ENCODE data around the gene FGG. TPM values are rescaled to one million over a fixed set of nuclear protein-coding genes. Genes with fewer than 3 reads are reported as not detected.
A peak's percentile ranks its signal among the peaks of the same experiment; 100 is the strongest.

The FGG gene
- total and polyA plus RNA-seq, 2 donors (not counting 3 experiments of a cell fraction or from before 2014, with no cell fraction given): not detected

- POLR2A ChIA-PET: no interaction called here
- BruUV-seq (replicated peaks): no TSS peak
- FAIRE-seq: no peak
These were observed 11.0 kb upstream of the FGG start for GRCh38 chr4:154623436-154623835.

GRCh38 chr4:154622598-154622997 lies 10.1 kb upstream of the FGG start:
- CTCF ChIA-PET: interaction anchor here (0.9 to 4.8 kb wide), 6 partner anchors 19 to 72 kb away, joined by 4 to 46 read pairs (median 12); partner anchors contain the start of gene PLRG1
- FAIRE-seq: no peak
- no peak overlapping the region for H2AFZ ChIP-seq (ENCODE audit: low read depth, low read length)
- no peak overlapping the region for H3K4me3 ChIP-seq (replicated peaks in 1 of 3; ENCODE audit: insufficient read depth in 1 of 3, low read depth in 1 of 3, low read length in 3 of 3)
- H3K36me3 ChIP-seq (ENCODE audit: control insufficient read depth in 2 of 2, extremely low read depth in 1 of 2, insufficient read depth in 2 of 2, low read length in 2 of 2): no peaks in the 10 kb centered on the region
- peaks cover 10 to 13% of the 10 kb centered on the region in 2 experiments for H3K27me3 ChIP-seq (ENCODE audit: control insufficient read depth in 2 of 2, insufficient read depth in 2 of 2, low read length in 2 of 2)
- BruUV-seq (replicated peaks): no TSS peak
- intact Hi-C loops (cut with micrococcal nuclease) (loop anchor here (1.0 kb wide), 1 partner anchor 70 kb away; no protein-coding TSS in a partner anchor), dilution Hi-C loops (cut with MboI; ENCODE audit: extremely low pct_ligation_motif_present, low sequenced_read_pairs) (no loop called here)
- peak; percentile 27 for DNase-seq (ENCODE audit: low read depth, low spot score)
- no peaks in the 10 kb centered on the region for H3K79me2 ChIP-seq (ENCODE audit: control insufficient read depth, insufficient read depth, low read length)
- H3K9me3 ChIP-seq (replicated peaks; ENCODE audit: control insufficient read depth, insufficient read depth, low read length): no peaks in the 10 kb centered on the region
- POLR2A ChIA-PET: no interaction called here
- H3K27ac ChIP-seq (ENCODE audit: insufficient read depth, low read depth, low read length): no peak overlapping the region
- H3K4me1 ChIP-seq (ENCODE audit: control insufficient read depth, extremely low read depth, insufficient read depth, low read length): no peaks in the 10 kb centered on the region
- H4K20me1 ChIP-seq (replicated peaks; ENCODE audit: control insufficient read depth, extremely low read depth, insufficient read depth, low read length): no peaks in the 10 kb centered on the region
- H3K9ac ChIP-seq (replicated peaks; ENCODE audit: extremely low read depth, insufficient read depth, low read length): no peak overlapping the region
- H3K4me2 ChIP-seq (ENCODE audit: insufficient read depth, low read length): no peak overlapping the region
- no peaks in the 10 kb centered on the region for H3K9me1 ChIP-seq (replicated peaks; ENCODE audit: control insufficient read depth, extremely low read depth, insufficient read depth, low read length)
- TF ChIP-seq CTCF (IDR thresholded peaks at IDR 0.05; ENCODE audit: extremely low read depth in 1 of 2, insufficient read depth in 1 of 2, low read depth in 1 of 2, low read length in 2 of 2) (peak; percentile 24 to 41), EZH2 (IDR thresholded peaks at IDR 0.05; ENCODE audit: borderline replicate concordance, low read depth, low read length, severe bottlenecking) (no peak), MYC (IDR thresholded peaks at IDR 0.05; ENCODE audit: low read depth, low read length) (no peak), FOS (IDR thresholded peaks at IDR 0.05; ENCODE audit: borderline replicate concordance, insufficient read depth, low read length) (no peak)

More at GRCh38 chr4:154623436-154623835, 11.0 kb upstream of the FGG start:
- Histone ChIP-seq H3K9me3 (replicated peaks; ENCODE audit: control insufficient read depth, insufficient read depth, low read length) (no peaks in the 10 kb centered on the region), H3K9me1 (replicated peaks; ENCODE audit: control insufficient read depth, extremely low read depth, insufficient read depth, low read length) (no peaks in the 10 kb centered on the region), H2AFZ (ENCODE audit: low read depth, low read length) (no peak overlapping the region), H3K4me2 (ENCODE audit: insufficient read depth, low read length) (no peak overlapping the region), H3K79me2 (ENCODE audit: control insufficient read depth, insufficient read depth, low read length) (no peaks in the 10 kb centered on the region), H3K4me3 (replicated peaks in 1 of 3; ENCODE audit: insufficient read depth in 1 of 3, low read depth in 1 of 3, low read length in 3 of 3) (no peak overlapping the region), H3K9ac (replicated peaks; ENCODE audit: extremely low read depth, insufficient read depth, low read length) (no peak overlapping the region), H3K27ac (ENCODE audit: insufficient read depth, low read depth, low read length) (no peak overlapping the region), H3K36me3 (ENCODE audit: control insufficient read depth in 2 of 2, extremely low read depth in 1 of 2, insufficient read depth in 2 of 2, low read length in 2 of 2) (no peaks in the 10 kb centered on the region), H3K4me1 (ENCODE audit: control insufficient read depth, extremely low read depth, insufficient read depth, low read length) (no peaks in the 10 kb centered on the region), H4K20me1 (replicated peaks; ENCODE audit: control insufficient read depth, extremely low read depth, insufficient read depth, low read length) (no peaks in the 10 kb centered on the region), H3K27me3 (ENCODE audit: control insufficient read depth in 2 of 2, insufficient read depth in 2 of 2, low read length in 2 of 2) (peaks cover 15 to 16% of the 10 kb centered on the region in 2 experiments)
- intact Hi-C loops (cut with micrococcal nuclease) (no loop called here), dilution Hi-C loops (cut with MboI; ENCODE audit: extremely low pct_ligation_motif_present, low sequenced_read_pairs) (no loop called here)
- CTCF ChIA-PET: interaction anchor here (1.1 to 4.8 kb wide), 8 partner anchors 11 to 73 kb away, joined by 3 to 46 read pairs (median 5); partner anchors contain the start of genes FGG and PLRG1
- no peak for TF ChIP-seq MYC (IDR thresholded peaks at IDR 0.05; ENCODE audit: low read depth, low read length)
- TF ChIP-seq MAX (IDR thresholded peaks at IDR 0.05; ENCODE audit: insufficient read depth, insufficient read length): no peak
- TF ChIP-seq FOS (IDR thresholded peaks at IDR 0.05; ENCODE audit: borderline replicate concordance, insufficient read depth, low read length): no peak
- TF ChIP-seq JUN (IDR thresholded peaks at IDR 0.05; ENCODE audit: borderline replicate concordance, insufficient read depth, insufficient read length, low read depth): no peak
- DNase-seq (ENCODE audit: low read depth, low spot score): no peak
